GM21737 (cell line): ENCODE results near the gene SLC25A17.
"Not testable (repeated sequence)": the region's sequence is repeated elsewhere in the genome, so short reads cannot be mapped to it uniquely, and the experiment has no call there.

Source experiments
- ATAC-seq: cut with Tn5 transposase; IDR thresholded peaks from one replicate; pipeline ENCODE4 v1.9.1; 2021; ENCODE audit warnings: mild to moderate bottlenecking, moderate library complexity; ENCODE audit not compliant: unreplicated experiment

The SLC25A17 gene

GRCh38 chr22:40819599-40820140 is 524 bp upstream of the SLC25A17 start:
- ATAC-seq, result no peak

- ATAC-seq, result no peak
Observed at GRCh38 chr22:40818192-40818746, 877 bp downstream of the SLC25A17 start.

DNA sequence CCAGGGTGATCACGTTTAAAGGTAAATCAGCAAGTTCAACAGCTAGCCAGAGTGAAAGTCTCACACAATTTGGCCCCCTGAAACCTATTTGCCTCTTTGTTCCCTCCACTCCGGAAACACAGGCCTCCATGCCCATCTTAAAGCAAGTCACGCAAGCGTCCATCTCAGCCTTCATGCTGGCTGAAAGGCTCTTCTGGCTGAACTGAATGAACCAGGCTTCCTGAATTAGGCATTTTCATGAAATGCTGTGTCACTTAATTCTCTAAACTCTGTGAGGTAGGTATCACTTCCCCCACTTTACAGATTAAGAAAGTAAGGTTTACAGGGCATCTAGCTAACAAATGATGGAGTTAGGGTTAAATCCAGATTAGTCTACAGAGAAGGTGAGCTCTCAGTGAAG is 1.4 kb downstream of the SLC25A17 start:
- no peak for ATAC-seq

DNA sequence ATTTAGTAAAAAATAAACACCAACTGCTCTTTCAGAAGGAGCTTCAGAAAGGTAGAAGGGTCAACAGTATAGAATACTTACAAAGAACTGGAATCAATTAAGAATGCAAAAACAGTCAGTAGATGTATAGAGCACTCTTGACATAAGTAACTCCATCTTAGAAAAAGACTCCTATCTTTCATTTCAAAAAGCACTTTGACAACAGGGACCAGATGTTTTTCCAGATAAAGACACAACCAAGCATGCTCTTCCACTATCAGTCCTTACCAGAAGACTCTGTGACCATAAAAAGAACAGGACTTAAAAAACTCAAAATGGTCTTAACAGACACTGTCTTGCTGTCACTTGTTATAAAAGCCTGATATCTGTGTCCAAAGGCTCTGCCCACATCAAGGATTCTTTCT is 5.2 kb downstream of the SLC25A17 start:
- ATAC-seq, result no peak

DNA sequence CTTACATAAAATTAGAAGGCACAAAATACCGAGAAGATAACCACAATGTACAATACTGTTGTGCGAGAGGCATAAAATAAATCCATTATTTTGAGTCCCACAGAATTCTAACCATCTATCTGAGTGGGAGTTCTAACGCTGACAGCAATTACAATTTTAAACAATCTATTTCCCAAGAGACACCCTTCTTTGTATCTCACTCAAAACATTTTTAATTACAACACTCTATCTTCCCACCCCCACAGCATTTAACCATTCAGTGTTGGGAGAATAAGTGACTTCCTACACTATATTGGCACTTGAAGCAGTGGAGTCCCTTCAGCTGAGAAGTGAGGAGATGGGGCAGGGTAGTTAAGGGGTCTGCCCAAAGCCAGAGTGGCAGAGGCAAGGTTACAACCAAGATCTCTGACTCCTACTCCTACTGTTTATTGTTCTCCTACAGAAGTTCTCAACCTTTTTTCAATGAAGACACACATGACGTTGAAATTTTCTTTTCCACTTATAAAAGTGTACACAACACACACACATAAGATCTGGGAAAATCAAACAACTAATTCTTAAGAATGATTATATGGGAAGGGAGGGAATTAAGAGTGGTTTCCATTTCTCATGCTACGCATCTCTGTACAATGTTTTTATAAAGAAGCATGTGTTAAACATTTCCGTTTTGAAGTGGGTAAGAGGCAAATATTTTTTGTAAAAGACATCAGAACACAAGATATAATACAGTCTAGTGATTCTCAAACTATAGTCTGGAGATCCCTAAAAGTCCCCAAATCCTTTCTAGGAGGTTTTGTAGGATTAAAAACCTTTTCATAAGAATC is 10.9 kb downstream of the SLC25A17 start:
- ATAC-seq, result no peak

DNA sequence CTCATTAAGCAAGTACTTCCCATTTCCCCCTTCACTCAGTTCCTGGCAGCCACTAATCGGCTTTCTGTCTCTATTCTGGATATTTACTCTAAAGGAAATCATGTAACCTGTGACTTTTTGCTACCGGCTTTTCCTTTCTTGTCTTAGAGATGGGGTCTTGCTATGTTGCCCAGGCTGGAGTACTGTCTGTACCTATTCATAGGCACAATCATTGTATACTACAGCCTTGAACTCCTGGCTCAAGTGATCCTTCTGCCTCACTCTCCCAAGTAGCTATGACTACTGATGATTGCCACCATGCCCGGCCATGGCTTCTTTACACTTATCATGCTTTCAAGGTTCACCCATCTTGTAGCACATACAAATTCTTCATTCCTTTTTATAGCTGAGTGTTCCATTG is 12.4 kb downstream of the SLC25A17 start:
- no peak for ATAC-seq

DNA sequence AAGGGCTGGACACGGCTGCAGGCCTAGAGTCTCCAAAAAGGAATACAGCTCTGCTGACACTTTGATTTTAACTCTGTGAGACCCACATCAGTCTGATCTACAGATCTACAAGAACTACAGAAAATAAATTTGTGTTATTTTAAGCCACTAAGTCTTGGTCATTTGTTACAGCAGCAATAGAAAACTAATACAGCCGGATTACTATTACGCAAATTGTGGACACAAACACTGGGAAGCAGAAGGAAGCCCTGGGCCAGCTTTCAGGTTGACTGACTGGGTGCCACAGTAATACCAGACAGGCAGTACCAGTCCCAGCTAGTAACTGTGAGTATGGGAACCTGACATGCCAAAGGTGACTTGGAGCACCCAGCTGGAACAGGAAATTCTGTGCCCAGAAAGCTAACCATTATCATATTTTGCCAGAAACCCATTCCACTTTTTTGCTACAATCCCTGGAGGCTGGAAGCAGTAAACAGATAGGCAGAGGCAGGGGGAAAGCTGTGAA is 13.4 kb downstream of the SLC25A17 start:
- no peak for ATAC-seq

- no peak for ATAC-seq
Observed at GRCh38 chr22:40805239-40805638, 13.9 kb downstream of the SLC25A17 start.

DNA sequence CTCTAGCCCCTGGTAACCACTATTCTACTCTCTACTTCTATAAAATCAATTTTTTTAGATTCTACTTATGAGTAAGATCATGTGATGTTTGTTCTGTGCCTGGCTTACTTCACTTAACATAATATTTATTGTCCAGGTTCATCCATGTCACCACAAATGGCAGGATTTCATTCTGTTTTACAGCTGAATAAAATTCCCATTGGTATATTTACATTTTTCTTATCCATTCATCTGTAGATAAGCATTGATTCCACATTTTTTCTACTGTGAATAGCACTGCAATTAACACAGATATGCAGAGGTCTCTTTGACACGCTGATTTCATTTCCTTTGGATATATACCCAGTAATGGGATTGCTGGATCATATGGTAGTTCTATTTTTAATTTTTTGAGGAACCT is 15.8 kb downstream of the SLC25A17 start:
- ATAC-seq, result no peak

- no peak for ATAC-seq
Observed at GRCh38 chr22:40799008-40799407, 20.1 kb downstream of the SLC25A17 start.

DNA sequence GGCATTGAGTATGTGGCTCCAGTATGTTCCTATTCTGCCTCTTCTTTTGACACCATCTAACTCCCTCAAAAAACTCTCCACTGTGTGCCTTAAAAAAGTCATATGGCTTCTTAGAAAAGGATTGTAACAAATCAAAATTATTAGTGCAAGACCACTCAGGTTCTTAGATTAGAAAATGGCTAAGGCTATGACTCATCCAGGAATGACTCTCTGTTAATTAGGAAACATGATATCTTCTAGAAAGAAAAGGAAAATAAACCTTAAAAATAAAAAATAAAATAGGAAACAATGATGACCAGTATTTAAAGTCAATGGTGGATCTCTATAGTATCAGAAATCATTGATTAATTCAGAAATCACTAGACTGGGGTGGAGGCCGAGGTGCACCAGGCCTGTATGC is 21.7 kb downstream of the SLC25A17 start:
- ATAC-seq, result no peak

GRCh38 chr22:40792451-40792850 is 26.7 kb downstream of the SLC25A17 start:
- ATAC-seq, result no peak

- no peak for ATAC-seq
Observed at GRCh38 chr22:40791241-40791640, 27.9 kb downstream of the SLC25A17 start.

DNA sequence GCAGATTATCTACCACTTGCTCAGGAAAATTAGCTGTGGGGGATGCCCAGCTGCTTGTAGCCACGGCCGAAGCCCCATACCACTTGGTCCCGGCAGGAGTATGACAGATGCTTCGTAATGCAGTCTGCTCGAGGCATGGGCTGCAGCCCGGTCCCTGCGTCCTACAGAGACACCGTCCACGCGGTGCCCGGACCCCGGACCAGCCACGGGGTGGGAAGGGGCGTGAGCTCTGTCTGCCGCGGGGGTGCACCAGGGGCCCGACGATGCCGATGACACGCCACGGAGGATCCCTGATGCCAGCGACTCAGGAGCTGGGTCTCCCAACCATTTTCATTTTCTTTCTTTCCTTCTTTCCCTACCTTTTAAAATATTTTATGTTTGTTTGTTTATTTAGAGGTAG is 30.0 kb downstream of the SLC25A17 start:
- no peak for ATAC-seq

GRCh38 chr22:40782521-40782920 is 36.6 kb downstream of the SLC25A17 start:
- no peak for ATAC-seq

- not testable (repeated sequence) for ATAC-seq
Observed at GRCh38 chr22:40781749-40782148, 37.4 kb downstream of the SLC25A17 start.

DNA sequence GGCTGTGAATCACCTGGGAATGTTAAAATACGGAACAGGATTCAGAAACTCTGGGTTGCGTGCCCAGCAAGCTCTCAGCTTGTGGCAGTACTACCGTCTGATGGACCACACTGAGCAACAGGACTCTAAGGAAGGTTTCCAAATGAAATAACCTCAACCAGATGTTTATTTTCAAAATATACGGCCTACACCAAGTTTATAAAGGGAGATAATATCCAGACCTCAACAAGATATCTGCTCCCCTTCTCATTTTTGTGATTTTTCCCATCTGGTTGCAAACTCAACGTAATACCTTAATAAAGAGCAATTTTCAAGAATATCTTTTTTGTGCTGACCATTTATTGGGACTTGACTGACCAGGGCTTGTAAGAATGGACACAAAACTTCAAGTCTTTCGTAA is 49.4 kb downstream of the SLC25A17 start:
- no peak for ATAC-seq

- no peak for ATAC-seq
Observed at GRCh38 chr22:40768206-40768605, 50.9 kb downstream of the SLC25A17 start.

DNA sequence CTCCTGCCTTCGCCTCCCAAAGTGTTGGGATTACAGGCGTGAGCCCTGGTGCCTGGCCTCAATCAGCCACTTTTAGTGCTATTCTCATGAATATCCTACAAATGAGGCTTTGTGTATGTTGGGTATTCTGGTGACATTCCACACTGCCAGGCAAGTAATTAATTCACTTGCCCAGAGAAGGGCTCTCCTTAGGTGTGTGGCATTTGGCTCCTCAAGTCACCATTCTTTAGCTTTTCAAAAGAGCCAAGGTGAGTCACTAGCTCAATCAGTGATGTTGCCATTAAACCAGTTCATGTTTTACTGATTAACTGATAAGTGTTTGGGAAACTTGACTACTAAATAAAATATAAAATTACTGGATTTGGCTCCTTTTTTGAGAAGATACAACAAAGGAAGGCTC is 52.2 kb downstream of the SLC25A17 start:
- no peak for ATAC-seq

- no peak for ATAC-seq
Observed at GRCh38 chr22:40764763-40765441, 54.2 kb downstream of the SLC25A17 start.

GRCh38 chr22:40759294-40759840 is 59.8 kb downstream of the SLC25A17 start:
- ATAC-seq, result no peak
